WTC11 (cell line): ENCODE data around the gene RNF133. TPM values are rescaled to one million over a fixed set of nuclear protein-coding genes. Genes with fewer than 3 reads are reported as not detected.

ENCODE experiments used
- ATAC-seq: fragments of 200-7000 bp; cut with Tn5 transposase; 2 replicates; pipeline ENCODE4 v1.10.0; 2021; ENCODE audit warnings: mild to moderate bottlenecking, moderate library complexity
- CTCF ChIA-PET: fragments of 300-600 bp; sonication (Branson Sonifier 250); formaldehyde crosslinking; loops from one replicate; lab custom pipeline; 2021; ENCODE audit warnings: antibody characterized with exemption; lab: Charles Lee
- POLR2A ChIA-PET: fragments of 350-600 bp; sonication (Branson Sonifier 250); formaldehyde crosslinking; loops from one replicate; lab custom pipeline; 2021; ENCODE audit warnings: antibody characterized with exemption; lab: Charles Lee
- DNase-seq: peaks from one replicate; pipeline ENCODE4 v3.0.0; 2021; ENCODE audit warnings: low spot score
- H3K27ac Mint-ChIP-seq: 2 replicates; pipeline ENCODE4 v1.8.0; 2021; ENCODE audit warnings: mixed read lengths
- H3K27me3 Mint-ChIP-seq: 2 replicates; pipeline ENCODE4 v1.8.0; 2021; ENCODE audit warnings: low read depth, mild to moderate bottlenecking, moderate library complexity, mixed read lengths
- H3K36me3 Mint-ChIP-seq: 2 replicates; pipeline ENCODE4 v1.8.0; 2021; ENCODE audit warnings: mixed read lengths
- H3K4me1 Mint-ChIP-seq: 2 replicates; pipeline ENCODE4 v1.8.0; 2022; ENCODE audit warnings: mixed read lengths
- H3K4me3 Mint-ChIP-seq: 2 replicates; pipeline ENCODE4 v1.8.0; 2021; ENCODE audit warnings: mild to moderate bottlenecking, moderate library complexity, mixed read lengths
- H3K9me3 Mint-ChIP-seq: 2 replicates; pipeline ENCODE4 v1.8.0; 2021; ENCODE audit warnings: mixed read lengths
- CBFB ChIP-seq: sonication (generic); formaldehyde crosslinking; IDR thresholded peaks from 2 replicates; pipeline ENCODE4 v1.8.1; 2022; ENCODE audit warnings: mild to moderate bottlenecking, low read depth, missing genetic modification reagents
- CREB1 ChIP-seq: sonication (generic); formaldehyde crosslinking; IDR thresholded peaks from 2 replicates; pipeline ENCODE4 v1.8.0; 2023; ENCODE audit warnings: mild to moderate bottlenecking, missing genetic modification reagents
- CREM ChIP-seq: sonication (generic); formaldehyde crosslinking; IDR thresholded peaks from 2 replicates; pipeline ENCODE4 v1.8.1; 2022; ENCODE audit warnings: mild to moderate bottlenecking, missing genetic modification reagents, moderate library complexity
- CTCF ChIP-seq: fragments of 200-600 bp; IDR thresholded peaks from 2 replicates; pipeline ENCODE4 v1.8.0; 2022; ENCODE audit warnings: antibody characterized with exemption
- ERG ChIP-seq: fragments of 250-450 bp; sonication (Bioruptor Pico); IDR thresholded peaks from 2 replicates; pipeline ENCODE4 v1.8.0; 2021; ENCODE audit warnings: mild to moderate bottlenecking
- FOXP4 ChIP-seq: sonication (generic); formaldehyde crosslinking; IDR thresholded peaks from 2 replicates; pipeline ENCODE4 v1.8.0; 2022; ENCODE audit warnings: mild to moderate bottlenecking, missing genetic modification reagents
- MXD4 ChIP-seq: fragments of 250-450 bp; sonication (Bioruptor Pico); IDR thresholded peaks from 2 replicates; pipeline ENCODE4 v1.8.0; 2021; ENCODE audit warnings: mild to moderate bottlenecking, moderate library complexity, borderline replicate concordance
- NFE2L1 ChIP-seq: sonication (generic); formaldehyde crosslinking; IDR thresholded peaks from 2 replicates; pipeline ENCODE4 v1.8.1; 2023; ENCODE audit warnings: missing genetic modification reagents
- NFYB ChIP-seq: sonication (generic); formaldehyde crosslinking; conservative IDR thresholded peaks from 2 replicates; pipeline ENCODE4 v1.8.0; 2022; ENCODE audit warnings: low read depth, missing genetic modification reagents
- NR2C2 ChIP-seq: sonication (generic); formaldehyde crosslinking; IDR thresholded peaks from 2 replicates; pipeline ENCODE4 v1.8.0; 2022; ENCODE audit warnings: mild to moderate bottlenecking, missing genetic modification reagents
- RELA ChIP-seq: sonication (generic); formaldehyde crosslinking; IDR thresholded peaks from 2 replicates; pipeline ENCODE4 v1.8.1; 2022; ENCODE audit warnings: missing genetic modification reagents, mild to moderate bottlenecking, borderline replicate concordance
- SMAD3 ChIP-seq: sonication (generic); formaldehyde crosslinking; IDR thresholded peaks from 2 replicates; pipeline ENCODE4 v1.8.0; 2022; ENCODE audit warnings: missing genetic modification reagents, mild to moderate bottlenecking, borderline replicate concordance
- SP1 ChIP-seq: sonication (generic); formaldehyde crosslinking; conservative IDR thresholded peaks from 2 replicates; pipeline ENCODE4 v1.8.1; 2022; ENCODE audit warnings: missing genetic modification reagents
- ZSCAN18 ChIP-seq: fragments of 250-450 bp; sonication (Bioruptor Pico); IDR thresholded peaks from 2 replicates; pipeline ENCODE4 v2.1.2; 2022; ENCODE audit warnings: mild to moderate bottlenecking, moderate library complexity
- total RNA-seq: library from RNA; stranded (reverse); gene quantifications from 3 replicates; pipeline ENCODE4 v1.2.3, GENCODE V29; 2021
- TF ChIP-seq, protein P1 (sequence below): sonication (generic); formaldehyde crosslinking; IDR thresholded peaks from 2 replicates; pipeline ENCODE4 v1.8.1; 2023; ENCODE audit warnings: mild to moderate bottlenecking, missing genetic modification reagents, moderate library complexity
- TF ChIP-seq, protein P2 (sequence below): fragments of 250-450 bp; sonication (Bioruptor Pico); IDR thresholded peaks from 2 replicates; pipeline ENCODE4 v1.9.0; 2021; ENCODE audit warnings: mild to moderate bottlenecking
- TF ChIP-seq, protein P3 (sequence below): sonication (generic); formaldehyde crosslinking; IDR thresholded peaks from 2 replicates; pipeline ENCODE4 v1.8.1; 2023; ENCODE audit warnings: mild to moderate bottlenecking, missing genetic modification reagents, borderline replicate concordance

The RNF133 gene
- total RNA-seq, 1 experiment from 2014 or later: 0.15 TPM

- TF ChIP-seq FOXP4 (CRISPR knock-in tag) (no peak), ERG (CRISPR knock-in tag) (no peak), CREM (CRISPR knock-in tag) (no peak), SMAD3 (CRISPR knock-in tag) (no peak), ZSCAN18 (CRISPR knock-in tag) (no peak), SP1 (CRISPR knock-in tag) (no peak), NFYB (no peak), NFE2L1 (CRISPR knock-in tag) (no peak), CTCF (no peak)
- TF ChIP-seq, protein P1, sequence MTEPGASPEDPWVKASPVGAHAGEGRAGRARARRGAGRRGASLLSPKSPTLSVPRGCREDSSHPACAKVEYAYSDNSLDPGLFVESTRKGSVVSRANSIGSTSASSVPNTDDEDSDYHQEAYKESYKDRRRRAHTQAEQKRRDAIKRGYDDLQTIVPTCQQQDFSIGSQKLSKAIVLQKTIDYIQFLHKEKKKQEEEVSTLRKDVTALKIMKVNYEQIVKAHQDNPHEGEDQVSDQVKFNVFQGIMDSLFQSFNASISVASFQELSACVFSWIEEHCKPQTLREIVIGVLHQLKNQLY (CRISPR knock-in tag): no peak
- TF ChIP-seq, protein P2, sequence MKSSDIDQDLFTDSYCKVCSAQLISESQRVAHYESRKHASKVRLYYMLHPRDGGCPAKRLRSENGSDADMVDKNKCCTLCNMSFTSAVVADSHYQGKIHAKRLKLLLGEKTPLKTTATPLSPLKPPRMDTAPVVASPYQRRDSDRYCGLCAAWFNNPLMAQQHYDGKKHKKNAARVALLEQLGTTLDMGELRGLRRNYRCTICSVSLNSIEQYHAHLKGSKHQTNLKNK: no peak
Measured at GRCh38 chr7:122652876-122653275, 46.0 kb downstream of the RNF133 start (continued).

GRCh38 chr7:122651451-122651850 is 47.5 kb downstream of the RNF133 start:
- ChIA-PET CTCF (no interaction called here), POLR2A (no interaction called here)
- Mint-ChIP-seq H3K36me3 (no peaks in the 10 kb centered on the region), H3K4me1 (peaks cover 17% of the 10 kb centered on the region), H3K4me3 (no peak overlapping the region), H3K27me3 (no peaks in the 10 kb centered on the region), H3K9me3 (no peaks in the 10 kb centered on the region), H3K27ac (no peak overlapping the region)
- no peak for DNase-seq
- TF ChIP-seq SMAD3 (CRISPR knock-in tag): no peak
- no peak for TF ChIP-seq CBFB (CRISPR knock-in tag)
- no peak for TF ChIP-seq MXD4 (CRISPR knock-in tag)
- no peak for TF ChIP-seq CREB1 (CRISPR knock-in tag)
- TF ChIP-seq RELA (CRISPR knock-in tag): no peak
- no peak for TF ChIP-seq NR2C2
- TF ChIP-seq CTCF: no peak
- TF ChIP-seq, protein P3, sequence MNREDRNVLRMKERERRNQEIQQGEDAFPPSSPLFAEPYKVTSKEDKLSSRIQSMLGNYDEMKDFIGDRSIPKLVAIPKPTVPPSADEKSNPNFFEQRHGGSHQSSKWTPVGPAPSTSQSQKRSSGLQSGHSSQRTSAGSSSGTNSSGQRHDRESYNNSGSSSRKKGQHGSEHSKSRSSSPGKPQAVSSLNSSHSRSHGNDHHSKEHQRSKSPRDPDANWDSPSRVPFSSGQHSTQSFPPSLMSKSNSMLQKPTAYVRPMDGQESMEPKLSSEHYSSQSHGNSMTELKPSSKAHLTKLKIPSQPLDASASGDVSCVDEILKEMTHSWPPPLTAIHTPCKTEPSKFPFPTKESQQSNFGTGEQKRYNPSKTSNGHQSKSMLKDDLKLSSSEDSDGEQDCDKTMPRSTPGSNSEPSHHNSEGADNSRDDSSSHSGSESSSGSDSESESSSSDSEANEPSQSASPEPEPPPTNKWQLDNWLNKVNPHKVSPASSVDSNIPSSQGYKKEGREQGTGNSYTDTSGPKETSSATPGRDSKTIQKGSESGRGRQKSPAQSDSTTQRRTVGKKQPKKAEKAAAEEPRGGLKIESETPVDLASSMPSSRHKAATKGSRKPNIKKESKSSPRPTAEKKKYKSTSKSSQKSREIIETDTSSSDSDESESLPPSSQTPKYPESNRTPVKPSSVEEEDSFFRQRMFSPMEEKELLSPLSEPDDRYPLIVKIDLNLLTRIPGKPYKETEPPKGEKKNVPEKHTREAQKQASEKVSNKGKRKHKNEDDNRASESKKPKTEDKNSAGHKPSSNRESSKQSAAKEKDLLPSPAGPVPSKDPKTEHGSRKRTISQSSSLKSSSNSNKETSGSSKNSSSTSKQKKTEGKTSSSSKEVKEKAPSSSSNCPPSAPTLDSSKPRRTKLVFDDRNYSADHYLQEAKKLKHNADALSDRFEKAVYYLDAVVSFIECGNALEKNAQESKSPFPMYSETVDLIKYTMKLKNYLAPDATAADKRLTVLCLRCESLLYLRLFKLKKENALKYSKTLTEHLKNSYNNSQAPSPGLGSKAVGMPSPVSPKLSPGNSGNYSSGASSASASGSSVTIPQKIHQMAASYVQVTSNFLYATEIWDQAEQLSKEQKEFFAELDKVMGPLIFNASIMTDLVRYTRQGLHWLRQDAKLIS (CRISPR knock-in tag): no peak
- no peak for ATAC-seq
